NOMO-1 treated with DMSO at 0.1 percent for 48 hours (cell line): ENCODE measurements around the gene SNX2.
"Not testable (repeated sequence)": the region's sequence is repeated elsewhere in the genome, so short reads cannot be mapped to it uniquely, and the experiment has no call there.

ENCODE experiments used
- DNase-seq: peaks from one replicate; lab custom pipeline; 2025; ENCODE audit not compliant: unreplicated experiment; lab: John Stamatoyannopoulos, UW

SNX2 gene

GRCh38 chr5:122774861-122775549 is at the start of gene SNX2:
Gene SNX2 (plus strand): TSS chr5:122775080. CDS start chr5:122775104, 24 bp downstream.
- DNase-seq = peak; percentile 75

DNA sequence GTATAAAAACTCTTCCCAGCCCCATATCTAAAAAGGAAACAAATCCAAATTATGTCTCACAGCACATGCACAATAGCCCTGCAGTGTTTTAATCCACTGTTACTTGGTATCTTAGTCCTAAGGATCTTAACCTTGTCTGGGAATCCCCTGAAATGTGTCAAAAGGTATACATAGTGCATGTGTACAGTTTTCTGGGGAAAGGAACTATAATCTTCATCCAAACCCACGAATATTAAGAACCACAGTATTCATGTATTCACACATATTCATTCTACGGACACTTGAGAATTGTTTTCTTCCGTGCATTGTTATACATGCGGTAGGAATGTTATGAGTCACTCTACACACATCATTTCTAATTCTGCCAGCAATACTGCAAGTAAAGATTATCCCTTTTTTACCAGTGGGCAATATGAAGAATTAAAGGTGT is 47.8 kb upstream of the SNX2 start:
- DNase-seq = no peak

GRCh38 chr5:122730037-122730436 is 44.8 kb upstream of the SNX2 start:
- no peak for DNase-seq

DNA sequence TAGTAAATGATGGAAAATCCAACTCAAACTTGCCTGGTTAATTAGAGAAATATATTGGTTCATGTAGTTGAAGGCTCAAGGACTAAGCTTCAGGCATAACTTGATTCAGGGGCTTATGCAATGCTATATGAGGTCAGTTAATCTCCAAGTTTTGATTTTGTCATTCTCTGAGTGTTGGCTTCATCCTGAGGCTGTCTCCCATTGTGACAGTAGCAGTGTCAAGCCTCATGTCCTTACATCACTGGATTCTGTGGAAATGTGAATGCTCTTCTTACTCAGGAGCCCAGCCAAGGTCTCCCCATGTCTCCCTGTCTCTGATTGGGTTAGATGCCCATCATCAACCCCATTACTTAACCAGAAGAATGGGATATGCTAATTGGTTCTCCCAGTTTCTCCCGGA is 44.4 kb upstream of the SNX2 start:
- DNase-seq = no peak

DNA sequence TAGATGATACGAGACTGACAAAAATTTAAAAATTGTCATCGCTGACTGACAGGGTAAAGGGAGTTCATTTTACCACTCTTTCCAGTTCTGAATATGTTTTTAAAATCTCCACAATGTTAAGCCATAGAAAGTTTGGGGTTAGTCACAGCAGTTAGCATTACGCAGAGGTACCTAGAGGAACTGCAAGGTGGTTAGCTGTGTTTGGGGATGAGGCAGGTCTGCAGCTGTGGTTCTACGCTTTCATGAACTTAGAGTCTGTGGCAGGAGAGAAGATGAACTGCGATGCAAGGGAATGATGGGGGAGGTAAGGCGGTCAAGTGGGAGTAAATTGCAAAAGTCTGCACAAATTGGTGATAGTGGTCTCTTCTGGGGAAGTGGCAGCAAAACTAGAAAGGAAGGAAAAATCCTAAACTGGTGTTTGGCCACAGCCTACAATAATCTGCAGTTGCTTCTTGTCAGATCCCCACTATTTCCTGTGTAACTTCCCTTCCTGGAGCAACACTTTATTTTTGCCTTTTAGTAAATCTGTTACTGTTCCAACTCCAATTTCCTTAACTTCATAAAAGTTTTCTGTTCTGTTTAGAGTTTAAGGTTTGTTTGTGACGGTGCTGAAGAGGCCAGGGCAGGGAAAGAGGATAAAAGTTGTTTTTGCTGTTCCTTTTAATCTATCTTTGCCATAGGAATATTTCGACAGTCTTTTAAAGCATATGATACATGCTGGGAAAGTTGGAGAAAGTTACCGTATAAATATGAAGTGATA is 38.6 kb upstream of the SNX2 start:
- no peak for DNase-seq

- no peak for DNase-seq
Measured at GRCh38 chr5:122738088-122738487, 36.8 kb upstream of the SNX2 start.

DNA sequence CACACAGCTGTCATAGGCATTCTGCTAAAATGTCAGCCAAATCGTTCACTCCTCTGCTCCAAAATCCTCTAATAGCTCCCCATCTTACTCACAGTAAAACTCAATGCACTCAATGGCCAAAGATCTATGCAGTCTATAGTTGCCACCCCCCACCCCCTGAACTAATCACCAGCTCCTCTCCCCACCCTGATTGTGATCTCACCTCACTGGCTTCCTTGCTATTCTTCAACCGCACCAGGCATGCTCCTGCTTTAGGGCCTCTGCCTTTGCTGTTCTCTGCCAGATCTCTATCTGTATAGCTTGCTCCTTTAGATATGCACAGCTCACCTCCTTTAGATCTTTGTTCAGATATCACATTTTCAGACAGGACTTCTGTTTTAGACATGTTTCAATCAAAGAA is 33.2 kb upstream of the SNX2 start:
- DNase-seq = no peak

GRCh38 chr5:122743261-122743660 is 31.6 kb upstream of the SNX2 start:
- no peak for DNase-seq

- no peak for DNase-seq
Measured at GRCh38 chr5:122745597-122745996, 29.3 kb upstream of the SNX2 start.

DNA sequence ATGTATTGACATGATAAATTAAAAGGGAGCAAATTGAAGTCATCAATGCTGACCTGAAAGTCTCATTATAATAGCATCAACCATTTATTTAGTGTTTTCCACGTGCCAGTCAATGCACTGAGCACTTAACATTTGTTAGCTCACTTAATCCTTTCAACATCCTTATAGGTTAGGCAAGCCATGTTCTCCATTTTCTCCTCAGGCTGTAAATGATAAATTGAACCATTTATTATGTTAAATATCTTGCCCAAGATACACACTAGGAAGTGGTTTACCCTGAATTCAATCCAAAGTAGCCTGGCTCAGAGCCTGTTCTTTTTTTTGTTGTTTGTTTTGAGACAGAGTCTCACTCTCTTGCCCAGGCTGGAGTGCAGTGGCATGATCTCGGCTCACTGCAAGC is 25.0 kb upstream of the SNX2 start:
- DNase-seq = no peak

- DNase-seq = no peak
Measured at GRCh38 chr5:122751293-122751782, 23.5 kb upstream of the SNX2 start.

DNA sequence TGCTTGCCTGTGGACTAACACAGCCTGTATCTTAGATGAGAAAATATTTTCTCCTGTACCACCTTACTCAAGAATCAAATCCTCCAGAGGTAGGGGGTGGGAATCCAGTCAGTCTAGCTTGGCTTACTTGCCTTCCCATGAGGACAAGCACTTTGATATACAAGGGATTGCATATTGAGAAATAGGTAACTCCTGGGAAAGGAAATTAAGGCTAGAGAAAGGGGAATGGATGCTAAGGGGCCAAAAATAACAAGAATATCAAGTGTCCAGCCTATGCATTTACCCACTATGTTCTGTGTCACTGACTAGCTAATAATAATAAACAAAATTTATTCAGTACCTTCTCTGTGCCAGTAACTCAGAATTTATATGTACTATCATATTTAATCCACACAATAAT is 21.4 kb upstream of the SNX2 start:
- DNase-seq = no peak

- no peak for DNase-seq
Measured at GRCh38 chr5:122755783-122756182, 19.1 kb upstream of the SNX2 start.

DNA sequence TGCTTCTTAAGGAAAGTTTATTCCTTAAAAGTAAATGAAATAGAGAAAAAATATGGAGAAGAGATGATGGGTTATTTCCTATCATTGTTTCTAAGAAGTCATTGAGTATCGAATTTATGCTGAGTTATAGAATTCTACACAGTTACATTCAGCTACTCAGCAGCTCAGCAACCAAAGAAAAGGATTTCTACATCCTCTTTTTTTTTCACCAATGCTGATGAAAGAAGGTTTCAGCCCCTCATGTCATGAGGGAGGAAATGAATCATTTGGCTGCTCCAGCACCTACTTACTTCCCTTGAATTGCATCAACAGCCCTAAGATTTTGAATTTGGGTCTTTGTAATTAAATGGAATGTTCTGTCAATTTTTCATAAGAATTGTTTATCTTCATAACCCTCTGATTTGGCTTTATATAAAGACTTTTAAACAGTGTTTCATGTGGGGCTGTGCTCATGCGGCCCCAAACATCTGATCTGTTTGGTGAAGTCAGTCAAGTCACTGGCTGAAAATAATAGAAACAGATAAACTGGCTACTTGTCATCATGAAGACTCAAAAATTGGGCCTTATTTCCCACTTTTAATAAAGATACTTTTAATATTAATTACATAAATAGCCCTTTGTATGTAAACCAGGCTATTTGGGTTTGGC is 18.5 kb upstream of the SNX2 start:
- DNase-seq = peak; percentile 86

- no peak for DNase-seq
Measured at GRCh38 chr5:122757285-122757684, 17.6 kb upstream of the SNX2 start.

DNA sequence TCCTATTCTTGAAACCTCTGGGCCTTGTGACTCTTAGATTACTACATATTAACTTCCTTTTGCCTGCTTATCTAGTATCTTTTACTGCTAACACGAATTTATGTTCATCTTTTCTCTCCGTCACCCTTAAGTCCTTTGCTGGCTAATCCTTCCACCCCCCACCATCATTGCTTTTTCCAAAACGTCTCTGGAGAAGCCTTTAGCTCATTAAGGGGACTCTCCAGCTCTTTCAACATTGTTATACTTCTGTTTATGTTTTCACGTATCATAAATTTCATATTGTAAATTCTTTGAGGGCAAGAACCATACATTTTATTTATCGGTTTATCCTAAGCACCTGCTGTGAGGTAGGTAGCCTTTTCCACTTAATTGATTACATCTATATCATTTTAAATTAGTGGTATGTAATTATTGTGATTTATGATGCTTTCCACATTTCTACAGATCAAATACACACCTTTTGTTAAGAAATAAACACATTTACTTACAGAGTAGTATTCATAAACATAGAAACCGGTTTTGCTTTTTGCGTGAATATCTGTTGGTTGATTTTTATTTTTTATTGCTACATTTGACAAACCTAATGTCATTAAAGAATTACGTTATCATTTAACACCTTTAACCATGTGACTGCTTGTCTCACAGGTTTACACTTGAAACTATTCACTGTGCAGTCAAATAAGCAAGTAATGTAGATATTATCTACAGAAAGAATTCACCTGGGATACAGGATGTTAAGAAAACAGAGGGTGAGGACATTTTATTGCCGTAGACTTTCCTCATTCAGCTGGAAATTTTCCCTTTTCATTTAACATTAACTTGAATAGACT is 15.4 kb upstream of the SNX2 start:
- no peak for DNase-seq

- DNase-seq = no peak
Measured at GRCh38 chr5:122760236-122760635, 14.6 kb upstream of the SNX2 start.

DNA sequence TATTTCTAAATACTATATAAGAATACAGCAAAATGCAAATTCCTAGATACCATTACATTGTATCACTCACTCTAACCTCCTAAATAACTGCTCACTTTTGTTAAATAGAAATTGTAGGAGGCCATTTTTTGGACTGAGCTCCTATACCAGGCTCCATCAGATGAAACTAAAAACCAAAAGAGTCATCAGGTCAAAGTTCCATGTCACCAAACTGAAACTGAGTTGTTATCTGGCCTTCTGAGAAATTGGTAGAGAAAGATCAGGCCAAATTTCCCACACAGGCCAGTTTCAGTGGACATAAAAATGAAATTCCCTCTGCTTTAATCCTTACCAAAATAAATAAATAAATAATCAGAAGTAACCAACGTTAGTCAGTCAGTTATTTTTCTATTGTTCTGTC is 13.8 kb upstream of the SNX2 start:
- DNase-seq = no peak

- not testable (repeated sequence) for DNase-seq
Measured at GRCh38 chr5:122761896-122762295, 13.0 kb upstream of the SNX2 start.

- DNase-seq = no peak
Measured at GRCh38 chr5:122766130-122766529, 8.8 kb upstream of the SNX2 start.

DNA sequence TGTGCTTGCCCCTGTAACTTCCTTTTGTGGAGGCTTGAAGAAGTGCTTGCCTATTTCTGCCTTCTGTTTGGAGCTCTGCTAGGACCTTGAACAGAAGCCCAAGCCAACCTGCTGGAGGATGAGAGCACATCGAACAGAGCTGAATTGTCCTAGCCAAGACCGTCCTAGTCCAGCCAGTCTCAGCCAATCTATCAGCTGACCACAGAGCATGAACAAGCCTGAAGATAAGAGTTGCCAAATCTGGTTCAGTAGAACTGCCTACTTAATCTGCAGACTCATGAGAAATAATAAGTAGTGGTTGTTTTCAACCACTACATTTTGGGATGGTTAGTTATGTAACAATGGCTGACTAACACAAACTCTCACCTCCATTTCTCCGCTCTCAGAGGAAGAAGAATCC is 4.4 kb upstream of the SNX2 start:
- DNase-seq = peak; percentile 80
